Panc1 (cell line): ENCODE results near the gene OLFML2A. TPM values are rescaled to one million over a fixed set of nuclear protein-coding genes. Genes with fewer than 3 reads are reported as not detected.

Experiments
- ATAC-seq: fragments of 200-7000 bp; cut with Tn5 transposase; 2 replicates; pipeline ENCODE4 v1.9.1; 2020; ENCODE audit warnings: mild to moderate bottlenecking, moderate library complexity
- BruUV-seq: library from RNA; stranded (reverse); fragments of 400-500 nt; replicated peaks from 2 replicates; lab custom pipeline; 2021; lab: Mats Ljungman, UMichigan
- CTCF ChIA-PET: fragments of 300-600 bp; sonication (Branson Sonifier 250); formaldehyde crosslinking; loops from one replicate; lab custom pipeline; 2022; ENCODE audit warnings: antibody characterized with exemption; lab: Charles Lee
- POLR2A ChIA-PET: fragments of 300-600 bp; sonication (Branson Sonifier 250); formaldehyde crosslinking; loops from one replicate; lab custom pipeline; 2022; ENCODE audit warnings: antibody characterized with exemption; lab: Charles Lee
- DNase-seq: peaks from one replicate; pipeline ENCODE4 v3.0.0-alpha.2; 2010; ENCODE audit warnings: low read depth, low spot score
- H3K27ac ChIP-seq: 2 replicates; pipeline ENCODE4 v1.5.1; 2011; ENCODE audit warnings: mild to moderate bottlenecking, low read length, inconsistent platforms
- H3K27me3 ChIP-seq: fragments of 200-500 bp; sonication (Bioruptor generic); 2 replicates; pipeline ENCODE4 v1.6.0; 2014; ENCODE audit warnings: low read length, inconsistent platforms; ENCODE audit not compliant: control insufficient read depth, insufficient read depth
- H3K36me3 ChIP-seq: fragments of 200-500 bp; sonication (Bioruptor generic); 2 replicates; pipeline ENCODE4 v1.5.1; 2014; ENCODE audit warnings: inconsistent platforms, mild to moderate bottlenecking, low read length, moderate library complexity; ENCODE audit not compliant: control insufficient read depth, insufficient read depth
- H3K4me1 ChIP-seq: 2 replicates; pipeline ENCODE4 v1.5.1; 2011; ENCODE audit warnings: inconsistent platforms, mild to moderate bottlenecking, low read length, moderate library complexity; ENCODE audit not compliant: control insufficient read depth, insufficient read depth
- H3K4me3 ChIP-seq, 2 experiments: 2 replicates each; pipeline ENCODE4 v1.5.1; 2011 to 2012; ENCODE audit warnings: low read depth in 2 of 2, low read length in 2 of 2, mild to moderate bottlenecking in 2 of 2, inconsistent platforms in 1 of 2, moderate library complexity in 1 of 2
- H3K9me3 ChIP-seq: fragments of 200-500 bp; sonication (Bioruptor generic); 2 replicates; pipeline ENCODE4 v1.5.1; 2014; ENCODE audit warnings: low read depth, mild to moderate bottlenecking, inconsistent platforms, low read length, moderate library complexity; ENCODE audit not compliant: control insufficient read depth, insufficient read depth
- CTCF ChIP-seq: fragments of 450-650 bp; IDR thresholded peaks from 2 replicates; pipeline ENCODE4 v1.5.1; 2017; ENCODE audit warnings: mild to moderate bottlenecking
- POLR2AphosphoS5 ChIP-seq: IDR thresholded peaks from 2 replicates; pipeline ENCODE4 v1.6.1; 2012; ENCODE audit warnings: mild to moderate bottlenecking, low read depth, low read length, moderate library complexity
- REST ChIP-seq, 2 experiments: IDR thresholded peaks; 2 replicates each; pipeline ENCODE4 v1.6.1; 2011 to 2012; ENCODE audit warnings: low read depth in 2 of 2, control low read depth in 1 of 2, low read length in 1 of 2, mild to moderate bottlenecking in 1 of 2, moderate library complexity in 1 of 2; ENCODE audit not compliant: insufficient read depth in 1 of 2
- SIN3A ChIP-seq: IDR thresholded peaks from 2 replicates; pipeline ENCODE4 v1.6.1; 2012; ENCODE audit warnings: low read depth, mild to moderate bottlenecking, low read length, moderate library complexity, borderline replicate concordance; ENCODE audit not compliant: insufficient read depth
- TCF7L2 ChIP-seq: IDR thresholded peaks from 2 replicates; pipeline ENCODE4 v1.6.1; 2011; ENCODE audit warnings: mild to moderate bottlenecking, low read depth, low read length, inconsistent platforms
- in situ Hi-C: cut with HindIII; loops from 2 replicates; pipeline ENCODE4 v1.10.0; 2016; ENCODE audit warnings: low sequenced_read_pairs, low pct_unique_long_range_greater_than_20kb
- intact Hi-C: fragments of 100-400 bp; cut with micrococcal nuclease; formaldehyde crosslinking; loops from one replicate; pipeline ENCODE4 v1.10.0; 2022; ENCODE audit not compliant: unreplicated experiment
- total RNA-seq: library from RNA; stranded (reverse); gene quantifications from one replicate; pipeline ENCODE4 v1.2.1, GENCODE V29; 2021; ENCODE audit not compliant: unreplicated experiment

OLFML2A gene
- total RNA-seq, 1 experiment from 2014 or later = 44.5 TPM

- TF ChIP-seq CTCF (no peak), TCF7L2 (no peak)
- Histone ChIP-seq H3K36me3 (no peaks in the 10 kb centered on the region), H3K27ac (no peak overlapping the region), H3K27me3 (no peaks in the 10 kb centered on the region), H3K9me3 (no peaks in the 10 kb centered on the region), H3K4me1 (no peaks in the 10 kb centered on the region), H3K4me3 (no peak overlapping the region)
- in situ Hi-C loops = no loop called here
- POLR2A ChIA-PET = no interaction called here
- ATAC-seq (no peak), DNase-seq (no peak)
- intact Hi-C loops = no loop called here
- no TSS peak for BruUV-seq
- CTCF ChIA-PET = interaction anchor here (1.8 kb wide), 1 partner anchor 55 kb away, joined by 7 read pairs; the partner anchor contains the start of gene WDR38
Observed at GRCh38 chr9:124797343-124798103, 20.6 kb downstream of the OLFML2A start.

- H3K9me3 ChIP-seq = no peaks in the 10 kb centered on the region
- ATAC-seq (no peak), DNase-seq (no peak)
- no peaks in the 10 kb centered on the region for H3K4me1 ChIP-seq
- intact Hi-C loops (no loop called here), in situ Hi-C loops (no loop called here)
- no TSS peak for BruUV-seq
- H3K4me3 ChIP-seq = no peak overlapping the region
- CTCF ChIA-PET = interaction anchor here (0.6 kb wide), 1 partner anchor 319 kb away, joined by 3 read pairs; no protein-coding TSS in a partner anchor
- TF ChIP-seq TCF7L2 (no peak), SIN3A (no peak), POLR2AphosphoS5 (no peak), REST (IDR thresholded peaks at IDR 0.05; ENCODE audit: insufficient read depth in 1 of 2, low read depth in 2 of 2, low read length in 1 of 2) (no peak), CTCF (no peak)
- no peaks in the 10 kb centered on the region for H3K27me3 ChIP-seq
- no peak overlapping the region for H3K27ac ChIP-seq
- H3K36me3 ChIP-seq = no peaks in the 10 kb centered on the region
- POLR2A ChIA-PET = interaction anchor here (1.0 kb wide), 1 partner anchor 33 kb away, joined by 3 read pairs; no protein-coding TSS in a partner anchor
Observed at GRCh38 chr9:124799274-124800006, 22.5 kb downstream of the OLFML2A start.
